HFFc6 (cell line): ENCODE data around the gene G6PC1. TPM values are rescaled to one million over a fixed set of nuclear protein-coding genes. Genes with fewer than 3 reads are reported as not detected.
"Not testable (repeated sequence)": the region's sequence is repeated elsewhere in the genome, so short reads cannot be mapped to it uniquely, and the experiment has no call there.

Experiments used
- DNase-seq: peaks from one replicate; pipeline ENCODE4 v3.0.0-alpha.2; 2018
- H3K27ac Mint-ChIP-seq: 2 replicates; pipeline ENCODE4 v1.8.0; 2020; ENCODE audit warnings: mild to moderate bottlenecking, mixed read lengths
- H3K27me3 Mint-ChIP-seq: 2 replicates; pipeline ENCODE4 v1.8.0; 2021; ENCODE audit warnings: mild to moderate bottlenecking, moderate library complexity, mixed read lengths; ENCODE audit not compliant: insufficient read depth
- H3K36me3 Mint-ChIP-seq: 2 replicates; pipeline ENCODE4 v1.8.0; 2021; ENCODE audit warnings: low read depth, mixed read lengths
- H3K4me1 Mint-ChIP-seq: 2 replicates; pipeline ENCODE4 v1.8.0; 2020; ENCODE audit warnings: low read depth, mixed read lengths
- H3K4me3 Mint-ChIP-seq: 2 replicates; pipeline ENCODE4 v1.8.0; 2020; ENCODE audit warnings: mild to moderate bottlenecking, moderate library complexity, mixed read lengths
- H3K9me3 Mint-ChIP-seq: 2 replicates; pipeline ENCODE4 v1.8.0; 2020; ENCODE audit warnings: mild to moderate bottlenecking, mixed read lengths
- total RNA-seq, 6 experiments: library from RNA; stranded (reverse); fragmentation: NEBNext Ultra II Directional; extraction: Animal tissue kit (Norgen Biotek cat#: 25700); gene quantifications; 2 replicates in 1 of 6; 3 replicates in 5 of 6; pipeline ENCODE4 v1.2.3, GENCODE V29; 2021
- TF ChIP-seq, protein P1 (sequence below): fragments of 200-600 bp; sonication (generic); IDR thresholded peaks from 2 replicates; pipeline ENCODE4 v1.5.0; 2021; ENCODE audit warnings: antibody characterized with exemption, mild to moderate bottlenecking

Gene G6PC1
- total RNA-seq, 6 experiments from 2014 or later: not detected

DNA sequence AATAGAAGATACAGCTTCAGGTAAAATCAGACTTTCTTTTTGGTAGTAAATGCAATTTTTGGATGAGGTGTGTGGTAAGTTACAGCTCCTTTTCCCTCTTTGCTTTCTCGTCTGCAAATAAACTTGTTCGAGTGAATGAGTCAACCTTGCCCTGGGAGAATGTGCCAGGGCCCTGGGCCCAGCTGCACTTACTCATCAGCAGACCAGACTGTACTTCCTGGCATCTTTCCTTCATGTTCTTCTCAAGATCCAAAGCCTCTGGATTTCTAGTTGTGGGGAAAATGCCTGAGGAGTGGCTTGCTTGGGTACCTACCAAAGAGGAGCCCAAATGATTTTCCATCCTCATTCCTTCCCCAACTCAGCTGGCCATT is 5.4 kb upstream of the G6PC1 start:
- TF ChIP-seq, protein P1, sequence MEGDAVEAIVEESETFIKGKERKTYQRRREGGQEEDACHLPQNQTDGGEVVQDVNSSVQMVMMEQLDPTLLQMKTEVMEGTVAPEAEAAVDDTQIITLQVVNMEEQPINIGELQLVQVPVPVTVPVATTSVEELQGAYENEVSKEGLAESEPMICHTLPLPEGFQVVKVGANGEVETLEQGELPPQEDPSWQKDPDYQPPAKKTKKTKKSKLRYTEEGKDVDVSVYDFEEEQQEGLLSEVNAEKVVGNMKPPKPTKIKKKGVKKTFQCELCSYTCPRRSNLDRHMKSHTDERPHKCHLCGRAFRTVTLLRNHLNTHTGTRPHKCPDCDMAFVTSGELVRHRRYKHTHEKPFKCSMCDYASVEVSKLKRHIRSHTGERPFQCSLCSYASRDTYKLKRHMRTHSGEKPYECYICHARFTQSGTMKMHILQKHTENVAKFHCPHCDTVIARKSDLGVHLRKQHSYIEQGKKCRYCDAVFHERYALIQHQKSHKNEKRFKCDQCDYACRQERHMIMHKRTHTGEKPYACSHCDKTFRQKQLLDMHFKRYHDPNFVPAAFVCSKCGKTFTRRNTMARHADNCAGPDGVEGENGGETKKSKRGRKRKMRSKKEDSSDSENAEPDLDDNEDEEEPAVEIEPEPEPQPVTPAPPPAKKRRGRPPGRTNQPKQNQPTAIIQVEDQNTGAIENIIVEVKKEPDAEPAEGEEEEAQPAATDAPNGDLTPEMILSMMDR: no peak
- no peak overlapping the region for H3K27ac Mint-ChIP-seq
- no peak overlapping the region for H3K4me3 Mint-ChIP-seq
- H3K9me3 Mint-ChIP-seq: no peaks in the 10 kb centered on the region
- peaks cover 32% of the 10 kb centered on the region for H3K4me1 Mint-ChIP-seq
- H3K27me3 Mint-ChIP-seq: peaks cover 19% of the 10 kb centered on the region
- peak; percentile 72 for DNase-seq
- H3K36me3 Mint-ChIP-seq: no peaks in the 10 kb centered on the region

DNA sequence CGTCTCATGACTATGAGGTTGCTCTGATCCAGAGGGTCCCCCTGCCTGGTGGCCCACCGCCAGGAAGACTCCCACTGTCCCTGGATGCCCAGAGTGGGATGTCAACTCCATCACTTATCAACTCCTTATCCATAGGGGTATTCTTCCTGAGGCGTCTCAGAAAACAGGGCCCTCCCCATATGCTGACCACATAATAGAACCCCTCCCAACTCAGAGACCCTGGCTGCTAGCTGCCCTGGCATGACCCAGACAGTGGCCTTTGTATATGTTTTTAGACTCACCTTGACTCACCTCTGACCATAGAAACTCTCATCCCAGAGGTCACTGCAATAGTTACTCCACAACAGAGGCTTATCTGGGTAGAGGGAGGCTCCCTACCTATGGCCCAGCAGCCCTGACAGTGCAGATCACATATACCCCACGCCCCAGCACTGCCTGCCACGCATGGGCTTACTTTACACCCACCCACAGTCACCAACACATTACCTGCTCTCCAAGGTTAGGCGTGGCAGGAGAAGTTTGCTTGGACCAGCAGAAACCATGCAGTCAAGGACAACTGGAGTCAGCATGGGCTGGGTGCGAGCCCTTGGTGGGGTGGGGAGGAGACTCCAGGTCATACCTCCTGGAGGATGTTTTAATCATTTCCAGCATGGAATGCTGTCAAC is 2.3 kb upstream of the G6PC1 start:
- DNase-seq: no peak
- no peaks in the 10 kb centered on the region for H3K9me3 Mint-ChIP-seq
- TF ChIP-seq, protein P1: no peak
- H3K36me3 Mint-ChIP-seq: no peaks in the 10 kb centered on the region
- H3K27ac Mint-ChIP-seq: no peak overlapping the region
- peaks cover 32% of the 10 kb centered on the region for H3K27me3 Mint-ChIP-seq
- no peak overlapping the region for H3K4me3 Mint-ChIP-seq
- peaks cover 23% of the 10 kb centered on the region for H3K4me1 Mint-ChIP-seq

DNA sequence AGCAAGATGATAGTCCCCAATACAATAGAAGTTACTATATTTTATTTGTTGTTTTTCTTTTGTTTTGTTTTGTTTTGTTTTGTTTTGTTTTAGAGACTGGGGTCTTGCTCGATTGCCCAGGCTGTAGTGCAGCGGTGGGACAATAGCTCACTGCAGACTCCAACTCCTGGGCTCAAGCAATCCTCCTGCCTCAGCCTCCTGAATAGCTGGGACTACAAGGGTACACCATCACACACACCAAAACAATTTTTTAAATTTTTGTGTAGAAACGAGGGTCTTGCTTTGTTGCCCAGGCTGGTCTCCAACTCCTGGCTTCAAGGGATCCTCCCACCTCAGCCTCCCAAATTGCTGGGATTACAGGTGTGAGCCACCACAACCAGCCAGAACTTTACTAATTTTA is 618 bp upstream of the G6PC1 start:
- not testable (repeated sequence) for H3K4me1 Mint-ChIP-seq, DNase-seq, H3K9me3 Mint-ChIP-seq, H3K27ac Mint-ChIP-seq, H3K36me3 Mint-ChIP-seq, H3K4me3 Mint-ChIP-seq
- H3K27me3 Mint-ChIP-seq: peaks cover 36% of the 10 kb centered on the region

DNA sequence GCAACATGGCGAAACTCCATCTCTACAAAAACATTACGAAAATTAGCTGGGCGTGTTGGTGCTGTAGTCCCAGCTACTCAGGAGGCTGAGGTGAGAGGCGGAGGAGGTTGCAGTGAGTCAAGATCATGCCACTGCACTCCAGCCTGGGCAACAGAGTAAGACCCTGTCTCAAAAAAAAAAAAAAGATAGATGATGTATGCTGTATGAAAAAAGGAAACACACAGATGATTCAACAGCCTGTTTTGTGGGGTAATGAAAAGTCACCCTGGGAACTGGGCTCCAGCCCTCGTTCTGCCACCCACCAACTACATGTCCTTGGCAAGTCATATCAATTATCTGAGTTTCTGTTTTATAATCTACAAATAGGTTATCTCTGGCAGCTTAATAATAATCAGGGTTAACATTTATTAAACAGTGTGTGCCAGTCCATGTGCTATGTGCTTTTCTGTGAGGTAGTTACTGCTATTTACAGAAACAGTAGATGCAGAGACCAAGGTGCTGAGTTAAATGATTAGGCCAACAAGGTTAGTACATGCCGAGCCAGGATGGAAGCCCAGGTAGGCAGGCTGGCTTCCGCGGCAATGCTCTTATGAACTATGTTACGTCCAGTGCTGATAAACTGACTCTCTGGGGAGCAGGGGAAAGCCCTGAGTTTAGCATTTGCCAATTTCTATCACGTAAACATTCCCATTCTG is 1.1 kb downstream of the G6PC1 start:
- DNase-seq: no peak
- TF ChIP-seq, protein P1: no peak
- no peaks in the 10 kb centered on the region for H3K9me3 Mint-ChIP-seq
- peaks cover 1% of the 10 kb centered on the region; the same call in 1 of the 2 replicates for H3K4me1 Mint-ChIP-seq
- peaks cover 40% of the 10 kb centered on the region for H3K27me3 Mint-ChIP-seq
- H3K36me3 Mint-ChIP-seq: no peaks in the 10 kb centered on the region
- no peak overlapping the region for H3K27ac Mint-ChIP-seq
- H3K4me3 Mint-ChIP-seq: no peak overlapping the region

DNA sequence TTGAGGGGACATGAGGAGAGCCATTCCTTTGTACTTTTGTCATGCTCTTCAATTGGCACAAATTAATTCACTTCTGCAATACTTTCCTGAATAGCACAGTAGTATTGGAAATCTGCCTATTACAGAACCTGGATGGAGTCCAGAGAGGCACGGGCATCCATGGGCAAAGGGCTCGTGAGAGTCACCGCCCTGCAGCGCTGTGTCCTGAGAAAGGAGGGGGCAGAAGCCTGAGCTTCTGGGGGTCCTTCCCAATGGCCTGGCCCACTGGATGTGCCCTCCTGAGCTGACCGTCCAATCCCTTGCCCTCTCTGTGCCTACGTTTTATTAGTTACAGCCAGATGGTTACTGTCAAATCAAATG is 3.5 kb downstream of the G6PC1 start:
- Mint-ChIP-seq H3K4me3 (no peak overlapping the region), H3K36me3 (no peaks in the 10 kb centered on the region)
- TF ChIP-seq, protein P1: no peak

DNA sequence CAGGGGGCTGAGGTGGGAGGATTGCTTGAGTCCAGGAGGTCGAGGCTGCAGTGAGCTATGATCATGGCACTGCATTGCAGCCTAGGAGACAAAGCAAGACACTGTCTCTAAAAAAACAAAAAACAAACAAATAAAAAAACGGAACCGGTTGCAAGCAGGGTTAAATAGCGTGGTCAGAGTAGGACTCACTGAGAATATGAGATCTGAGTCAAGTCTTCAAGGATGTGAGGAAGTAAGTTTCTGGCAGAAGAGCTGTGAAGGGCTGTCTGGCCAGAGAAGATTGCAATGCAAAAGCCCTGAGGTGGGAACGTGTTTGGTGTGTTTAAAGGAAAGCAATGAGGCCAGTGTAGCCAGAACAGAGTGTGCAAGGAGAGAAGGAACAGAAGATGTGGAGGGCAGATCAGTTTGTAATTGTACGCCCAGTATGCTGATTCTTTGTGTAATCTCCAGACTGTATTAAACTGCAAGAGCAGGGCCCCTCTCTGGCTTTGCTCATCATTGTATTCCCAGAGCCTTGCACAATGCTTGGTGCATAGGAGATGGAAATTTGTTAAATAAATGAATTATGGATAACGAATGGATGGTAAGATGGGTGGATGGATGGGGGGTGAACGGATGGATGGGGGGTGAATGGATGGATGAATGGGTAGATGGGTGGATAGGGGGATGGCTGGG is 6.3 kb downstream of the G6PC1 start:
- no peak for DNase-seq
- TF ChIP-seq, protein P1: no peak
- H3K36me3 Mint-ChIP-seq: no peaks in the 10 kb centered on the region
- peaks cover 13% of the 10 kb centered on the region for H3K4me1 Mint-ChIP-seq
- no peak overlapping the region for H3K4me3 Mint-ChIP-seq
- no peak overlapping the region for H3K27ac Mint-ChIP-seq
- peaks cover 36% of the 10 kb centered on the region for H3K27me3 Mint-ChIP-seq
- H3K9me3 Mint-ChIP-seq: no peaks in the 10 kb centered on the region

More for the DNA sequence above, 3.5 kb downstream of the G6PC1 start:
- Mint-ChIP-seq H3K4me1 (peaks cover 7% of the 10 kb centered on the region), H3K27me3 (peaks cover 45% of the 10 kb centered on the region), H3K9me3 (no peaks in the 10 kb centered on the region), H3K27ac (no peak overlapping the region)
- no peak for DNase-seq
